Measurements from ENCODE around the gene PIK3C2B. TPM values are rescaled to one million over a fixed set of nuclear protein-coding genes. Genes with fewer than 3 reads are reported as not detected.

PIK3C2B gene
- total RNA-seq, 3 donors from 2014 or later, result 17.6 to 31.5 (median 24.9) TPM

- no peak overlapping the region for H3K27ac ChIP-seq
- DNase-seq (ENCODE audit: low spot score in 2 of 2), result no peak
- TF ChIP-seq POLR2AphosphoS5 (IDR thresholded peaks at IDR 0.05) (no peak), CTCF (IDR thresholded peaks at IDR 0.05) (no peak), POLR2A (IDR thresholded peaks at IDR 0.05) (no peak)
- no peaks in the 10 kb centered on the region for H3K9me3 ChIP-seq
- H3K4me1 ChIP-seq, result no peaks in the 10 kb centered on the region
- intact Hi-C loops (cut with DNase I; ENCODE audit: low total_unique reads), result loop anchor here (5.0 to 10.0 kb wide), 2 partner anchors 52 to 1915 kb away; no protein-coding TSS in a partner anchor
- H3K27me3 ChIP-seq, result no peaks in the 10 kb centered on the region
- H3K36me3 ChIP-seq, result no peaks in the 10 kb centered on the region
- H3K4me3 ChIP-seq, result no peak overlapping the region
Measured at GRCh38 chr1:204499511-204500468, 5.2 kb upstream of the PIK3C2B start.

GRCh38 chr1:204498981-204499380, 4.4 kb upstream of the PIK3C2B start:
- H3K27ac ChIP-seq, result no peak overlapping the region
- no peaks in the 10 kb centered on the region for H3K4me1 ChIP-seq
- TF ChIP-seq CTCF (IDR thresholded peaks at IDR 0.05) (no peak), POLR2AphosphoS5 (IDR thresholded peaks at IDR 0.05) (no peak), POLR2A (IDR thresholded peaks at IDR 0.05) (no peak)
- H3K27me3 ChIP-seq, result no peaks in the 10 kb centered on the region
- no peak for DNase-seq (ENCODE audit: low spot score in 2 of 2)
- H3K9me3 ChIP-seq, result no peaks in the 10 kb centered on the region
- no peak overlapping the region for H3K4me3 ChIP-seq
- intact Hi-C loops (cut with DNase I; ENCODE audit: low total_unique reads), result no loop called here
- no peaks in the 10 kb centered on the region for H3K36me3 ChIP-seq

- no peak for DNase-seq (ENCODE audit: low spot score in 2 of 2)
- TF ChIP-seq POLR2A (IDR thresholded peaks at IDR 0.05) (no peak), POLR2AphosphoS5 (IDR thresholded peaks at IDR 0.05) (no peak), CTCF (IDR thresholded peaks at IDR 0.05) (no peak)
- Histone ChIP-seq H3K9me3 (no peaks in the 10 kb centered on the region), H3K36me3 (no peaks in the 10 kb centered on the region), H3K27ac (no peak overlapping the region), H3K4me1 (peaks cover 7 to 12% of the 10 kb centered on the region in 2 donors), H3K27me3 (no peaks in the 10 kb centered on the region), H3K4me3 (no peak overlapping the region)
- intact Hi-C loops (cut with DNase I; ENCODE audit: low total_unique reads), result no loop called here
Measured at GRCh38 chr1:204495777-204496176, 1.2 kb upstream of the PIK3C2B start.

- Histone ChIP-seq H3K4me3 (peak overlapping the region; percentile 69 to 93 (median 80)), H3K9me3 (no peaks in the 10 kb centered on the region), H3K27ac (peak overlapping the region; percentile 86 to 93), H3K27me3 (no peaks in the 10 kb centered on the region), H3K4me1 (peaks cover 7 to 12% of the 10 kb centered on the region in 2 donors), H3K36me3 (no peaks in the 10 kb centered on the region)
- no peak for DNase-seq (ENCODE audit: low spot score in 2 of 2)
- intact Hi-C loops (cut with DNase I; ENCODE audit: low total_unique reads), result no loop called here
- TF ChIP-seq CTCF (IDR thresholded peaks at IDR 0.05) (no peak), POLR2A (IDR thresholded peaks at IDR 0.05) (no peak), POLR2AphosphoS5 (IDR thresholded peaks at IDR 0.05) (no peak)
Measured at GRCh38 chr1:204495078-204495753, 611 bp upstream of the PIK3C2B start.

- peaks cover 7 to 12% of the 10 kb centered on the region in 2 donors for H3K4me1 ChIP-seq
- no peaks in the 10 kb centered on the region for H3K27me3 ChIP-seq
- intact Hi-C loops (cut with DNase I; ENCODE audit: low total_unique reads), result loop anchor here (5.0 kb wide), 1 partner anchor 62 kb away; no protein-coding TSS in a partner anchor
- no peaks in the 10 kb centered on the region for H3K36me3 ChIP-seq
- no peaks in the 10 kb centered on the region for H3K9me3 ChIP-seq
- TF ChIP-seq POLR2A (IDR thresholded peaks at IDR 0.05) (no peak), POLR2AphosphoS5 (IDR thresholded peaks at IDR 0.05) (no peak), CTCF (IDR thresholded peaks at IDR 0.05) (no peak)
- peak overlapping the region; percentile 86 to 93 for H3K27ac ChIP-seq
- no peak for DNase-seq (ENCODE audit: low spot score in 2 of 2)
- peak overlapping the region; percentile 69 to 93 (median 80) for H3K4me3 ChIP-seq
Measured at GRCh38 chr1:204493984-204494280, 673 bp downstream of the PIK3C2B start.
